HG03354 (cell line): ENCODE results near the gene C1orf159.
"Not testable (repeated sequence)": the region's sequence is repeated elsewhere in the genome, so short reads cannot be mapped to it uniquely, and the experiment has no call there.

Experiments used
- ATAC-seq: cut with Tn5 transposase; IDR thresholded peaks from one replicate; pipeline ENCODE4 v1.9.1; 2021; ENCODE audit warnings: mild to moderate bottlenecking; ENCODE audit not compliant: unreplicated experiment, poor library complexity, severe bottlenecking

C1orf159 gene

GRCh38 chr1:1151306-1151705, 35.4 kb upstream of the C1orf159 start:
- no peak for ATAC-seq

- ATAC-seq = no peak
Observed at GRCh38 chr1:1150100-1150499, 34.2 kb upstream of the C1orf159 start.

GRCh38 chr1:1149416-1149815, 33.5 kb upstream of the C1orf159 start:
- ATAC-seq = no peak

GRCh38 chr1:1148569-1148968, 32.7 kb upstream of the C1orf159 start:
- no peak for ATAC-seq

- ATAC-seq = no peak
Observed at GRCh38 chr1:1148061-1148460, 32.2 kb upstream of the C1orf159 start.

- no peak for ATAC-seq
Observed at GRCh38 chr1:1146596-1146995, 30.7 kb upstream of the C1orf159 start.

GRCh38 chr1:1146026-1146425, 30.1 kb upstream of the C1orf159 start:
- ATAC-seq = no peak

GRCh38 chr1:1145547-1145914, 29.6 kb upstream of the C1orf159 start:
- no peak for ATAC-seq

- ATAC-seq = no peak
Observed at GRCh38 chr1:1144843-1145546, 29.1 kb upstream of the C1orf159 start.

- ATAC-seq = no peak
Observed at GRCh38 chr1:1144122-1144842, 28.4 kb upstream of the C1orf159 start.

GRCh38 chr1:1143636-1144035, 27.7 kb upstream of the C1orf159 start:
- ATAC-seq = no peak

GRCh38 chr1:1142844-1143243, 27.0 kb upstream of the C1orf159 start:
- ATAC-seq = no peak

- not testable (repeated sequence) for ATAC-seq
Observed at GRCh38 chr1:1142352-1142751, 26.5 kb upstream of the C1orf159 start.

- no peak for ATAC-seq
Observed at GRCh38 chr1:1141911-1142250, 26.0 kb upstream of the C1orf159 start.

- no peak for ATAC-seq
Observed at GRCh38 chr1:1141244-1141910, 25.5 kb upstream of the C1orf159 start.

GRCh38 chr1:1140673-1141072, 24.8 kb upstream of the C1orf159 start:
- no peak for ATAC-seq

GRCh38 chr1:1137256-1138045, 21.6 kb upstream of the C1orf159 start:
- peak; percentile 72 for ATAC-seq

- ATAC-seq = peak; percentile 42
Observed at GRCh38 chr1:1136547-1137230, 20.8 kb upstream of the C1orf159 start.

GRCh38 chr1:1135339-1136136, 19.6 kb upstream of the C1orf159 start:
- ATAC-seq = no peak
